Measurements from ENCODE around the gene PGBD5. TPM values are rescaled to one million over a fixed set of nuclear protein-coding genes. Genes with fewer than 3 reads are reported as not detected.

PGBD5 gene
- total and polyA plus RNA-seq, 9 of the 15 experiments (the other 6 are each of a cell fraction or from before 2014, with no cell fraction given), result under 0.01 to 0.40 (median 0.10) TPM; not detected in 3

GRCh38 chr1:230387876-230388275 lies 38.3 kb downstream of the PGBD5 start:
- ATAC-seq (no peak), DNase-seq (ENCODE audit: extremely low read depth in 1 of 4, low spot score in 3 of 4) (no peak), FAIRE-seq (no peak)
- Histone ChIP-seq H3K9ac (ENCODE audit: insufficient read depth in 1 of 2, low read depth in 2 of 2, low read length in 2 of 2) (no peak overlapping the region), H3K4me2 (ENCODE audit: insufficient read depth, low read length) (no peak overlapping the region), H3K4me1 (replicated peaks in 1 of 2; ENCODE audit: control insufficient read depth in 2 of 2, insufficient read depth in 2 of 2, low read length in 2 of 2) (no peaks in the 10 kb centered on the region), H3K27me3 (ENCODE audit: control insufficient read depth in 2 of 2, insufficient read depth in 2 of 2, low read length in 2 of 2) (peaks cover 19 to 57% of the 10 kb centered on the region in 2 experiments), H3K79me2 (ENCODE audit: control insufficient read depth, insufficient read depth, low read length) (no peaks in the 10 kb centered on the region), H3K4me3 (no peak overlapping the region), H3K27ac (ENCODE audit: extremely low read depth, low read depth, low read length) (no peak overlapping the region), H3K9me1 (ENCODE audit: control insufficient read depth, insufficient read depth, low read length) (no peaks in the 10 kb centered on the region), H3K36me3 (ENCODE audit: control insufficient read depth, insufficient read depth, low read length) (no peaks in the 10 kb centered on the region), H2AFZ (ENCODE audit: low read depth, low read length) (no peak overlapping the region), H3K9me3 (replicated peaks; ENCODE audit: control insufficient read depth, insufficient read depth, low read depth, low read length) (no peaks in the 10 kb centered on the region), H4K20me1 (replicated peaks; ENCODE audit: control insufficient read depth, insufficient read depth, low read length) (peaks cover 4% of the 10 kb centered on the region; the same call in 1 of the 2 replicates)
- no TSS peak for BruUV-seq (replicated peaks)
- TF ChIP-seq SMARCA4 (IDR thresholded peaks at IDR 0.05), result no peak
- TF ChIP-seq KLF10 (CRISPR knock-in tag; IDR thresholded peaks at IDR 0.05), result no peak
- TF ChIP-seq TSC22D4 (tag; IDR thresholded peaks at IDR 0.05), result no peak
- no peak for TF ChIP-seq FOXA1 (IDR thresholded peaks at IDR 0.05; ENCODE audit: borderline replicate concordance)
- TF ChIP-seq ZNF449 (CRISPR knock-in tag; IDR thresholded peaks at IDR 0.05), result no peak
- ChIA-PET CTCF (ENCODE audit: low intra/inter-chr PET ratio) (no interaction called here), POLR2A (interaction anchor here (0.6 kb wide), 1 partner anchor 56 kb away, joined by 3 read pairs; no protein-coding TSS in a partner anchor)
- intact Hi-C loops (cut with micrococcal nuclease), result no loop called here
- WGBS (ENCODE audit: insufficient coverage, low coverage, missing lambda C conversion rate), result 1% methylated on average over 12 of the region's 12 CpGs
- in situ Hi-C loops (cut with MboI), result no loop called here

GRCh38 chr1:230387296-230387695 lies 38.8 kb downstream of the PGBD5 start:
- intact Hi-C loops (cut with micrococcal nuclease) (no loop called here), in situ Hi-C loops (cut with MboI) (no loop called here)
- ATAC-seq (no peak), FAIRE-seq (no peak), DNase-seq (ENCODE audit: extremely low read depth in 1 of 4, low spot score in 3 of 4) (no peak)
- TF ChIP-seq NRF1 (conservative IDR thresholded peaks at IDR 0.05 in 1 of 2, IDR thresholded peaks at IDR 0.05 in 1 of 2), result no peak
- no peak for TF ChIP-seq FOXK1 (CRISPR knock-in tag; IDR thresholded peaks at IDR 0.05; ENCODE audit: borderline replicate concordance)
- no peak for TF ChIP-seq IRF9 (tag; IDR thresholded peaks at IDR 0.05)
- TF ChIP-seq RAD51 (IDR thresholded peaks at IDR 0.05; ENCODE audit: borderline replicate concordance, low read depth), result no peak
- no peak for TF ChIP-seq POLR2G (IDR thresholded peaks at IDR 0.05; ENCODE audit: low read depth, low read length)
- TF ChIP-seq MEF2A (IDR thresholded peaks at IDR 0.05; ENCODE audit: control insufficient read depth, low read depth, low read length), result no peak
- no peak for TF ChIP-seq CBFA2T3 (IDR thresholded peaks at IDR 0.05)
- Histone ChIP-seq H2AFZ (ENCODE audit: low read depth, low read length) (no peak overlapping the region), H3K79me2 (ENCODE audit: control insufficient read depth, insufficient read depth, low read length) (no peaks in the 10 kb centered on the region), H3K4me1 (replicated peaks in 1 of 2; ENCODE audit: control insufficient read depth in 2 of 2, insufficient read depth in 2 of 2, low read length in 2 of 2) (no peaks in the 10 kb centered on the region), H4K20me1 (replicated peaks; ENCODE audit: control insufficient read depth, insufficient read depth, low read length) (peaks cover 4% of the 10 kb centered on the region; the same call in 1 of the 2 replicates), H3K27me3 (ENCODE audit: control insufficient read depth in 2 of 2, insufficient read depth in 2 of 2, low read length in 2 of 2) (peaks cover 16 to 51% of the 10 kb centered on the region in 2 experiments), H3K9me3 (replicated peaks; ENCODE audit: control insufficient read depth, insufficient read depth, low read depth, low read length) (no peaks in the 10 kb centered on the region), H3K9ac (ENCODE audit: insufficient read depth in 1 of 2, low read depth in 2 of 2, low read length in 2 of 2) (no peak overlapping the region), H3K36me3 (ENCODE audit: control insufficient read depth, insufficient read depth, low read length) (no peaks in the 10 kb centered on the region), H3K4me2 (ENCODE audit: insufficient read depth, low read length) (no peak overlapping the region), H3K27ac (ENCODE audit: extremely low read depth, low read depth, low read length) (no peak overlapping the region), H3K9me1 (ENCODE audit: control insufficient read depth, insufficient read depth, low read length) (no peaks in the 10 kb centered on the region), H3K4me3 (no peak overlapping the region)
- CTCF ChIA-PET (ENCODE audit: low intra/inter-chr PET ratio), result no interaction called here
- POLR2A ChIA-PET, result interaction anchor here (0.6 kb wide), 1 partner anchor 57 kb away, joined by 3 read pairs; no protein-coding TSS in a partner anchor
- 2% methylated on average over 2 of the region's 2 CpGs for WGBS (ENCODE audit: insufficient coverage, low coverage, missing lambda C conversion rate)
- no TSS peak for BruUV-seq (replicated peaks)

All from K562 (cell line).